Measurements from ENCODE around the gene COL4A5.
A peak's percentile ranks its signal among the peaks of the same experiment; 100 is the strongest.

Gene COL4A5

DNA sequence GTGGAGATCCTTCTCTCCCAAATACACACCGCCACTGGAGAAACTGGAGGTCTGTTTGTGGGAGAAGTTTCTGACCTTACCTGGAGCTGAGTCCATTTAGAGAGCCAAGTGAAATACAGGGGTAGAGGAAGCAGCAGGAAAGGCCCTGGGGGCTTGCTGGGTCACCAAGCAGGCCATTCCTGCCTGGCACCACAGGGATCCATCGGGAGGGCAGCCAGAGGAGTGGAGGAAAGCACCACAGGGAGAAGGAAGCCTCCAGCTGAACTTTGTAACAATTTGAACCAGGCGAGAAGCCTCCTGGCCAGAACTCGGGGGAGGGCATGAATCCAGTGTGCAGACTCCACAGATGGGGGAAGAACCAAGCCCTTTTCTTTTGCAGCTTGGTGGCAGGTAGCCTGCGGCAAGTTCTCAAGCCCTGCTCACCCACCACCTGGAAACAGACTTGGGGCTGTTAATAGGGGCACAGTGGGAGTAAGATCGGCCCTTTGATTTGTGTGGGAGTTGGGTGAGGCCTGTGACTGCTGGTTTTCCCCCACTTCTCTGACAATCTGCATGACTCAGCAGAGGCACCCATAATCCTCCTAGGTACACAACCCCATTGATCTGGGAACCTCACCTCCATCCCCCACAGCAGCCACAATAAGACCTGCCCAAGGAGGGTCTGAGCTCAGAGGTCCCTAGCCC lies 202.1 kb downstream of the COL4A5 start:
- DNase-seq (ENCODE audit: low read depth, low spot score) = no peak

DNA sequence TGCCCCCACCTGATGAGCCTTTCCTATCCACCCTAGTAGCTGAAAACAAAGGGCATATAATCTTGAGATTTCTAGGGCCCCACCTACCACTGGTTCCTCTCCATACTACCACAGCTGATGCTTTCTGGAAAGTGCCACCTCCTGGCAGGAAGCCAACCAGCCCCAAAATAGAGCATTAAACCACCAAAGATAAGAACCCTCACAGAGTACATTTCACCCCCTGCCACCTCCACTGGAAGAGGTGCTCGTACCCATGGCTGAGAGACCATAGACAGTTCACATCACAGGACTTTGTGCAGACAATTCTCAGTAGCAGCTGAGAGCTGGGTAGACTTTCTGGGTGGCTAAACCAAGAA lies 202.6 kb downstream of the COL4A5 start:
- no peak for DNase-seq (ENCODE audit: low read depth, low spot score)

DNA sequence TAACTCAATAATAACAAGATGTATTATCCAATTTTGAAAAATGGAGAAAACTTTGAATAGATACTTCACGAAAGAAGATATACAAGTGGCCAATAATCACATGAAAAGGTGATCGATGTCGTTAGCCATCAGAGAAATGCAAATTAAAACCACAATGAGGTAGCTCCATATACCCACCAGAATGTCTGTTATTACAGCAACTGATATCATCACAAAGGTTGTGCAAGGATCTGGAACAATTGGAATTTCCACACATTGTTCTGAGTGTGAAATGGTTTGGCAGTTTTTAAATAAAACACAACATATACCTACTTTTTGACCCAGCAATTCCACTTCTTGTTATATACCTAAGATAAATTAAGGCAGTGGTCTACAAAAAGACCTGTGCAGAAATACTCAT lies 225.1 kb downstream of the COL4A5 start:
- DNase-seq (ENCODE audit: low read depth, low spot score) = no peak

DNA sequence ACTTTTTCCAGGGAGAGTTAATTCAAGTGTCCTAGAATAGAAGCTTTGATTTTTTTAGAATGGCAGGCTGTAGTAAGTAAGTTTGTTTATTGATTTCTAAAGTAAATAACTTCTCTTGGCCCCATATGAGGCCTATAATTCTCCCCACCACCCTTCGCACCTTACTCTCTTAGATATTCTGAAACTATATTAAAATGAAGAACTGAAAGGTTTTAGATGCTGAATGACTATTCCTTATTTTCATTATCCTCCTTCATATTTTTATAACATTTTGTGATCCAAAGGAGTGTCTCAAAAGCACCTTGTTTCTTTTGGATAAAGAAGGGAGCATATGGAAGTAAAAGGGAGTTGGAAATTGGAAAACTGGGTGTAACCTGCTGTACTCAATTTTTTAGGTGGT lies 226.5 kb downstream of the COL4A5 start:
- no peak for DNase-seq (ENCODE audit: low read depth, low spot score)

DNA sequence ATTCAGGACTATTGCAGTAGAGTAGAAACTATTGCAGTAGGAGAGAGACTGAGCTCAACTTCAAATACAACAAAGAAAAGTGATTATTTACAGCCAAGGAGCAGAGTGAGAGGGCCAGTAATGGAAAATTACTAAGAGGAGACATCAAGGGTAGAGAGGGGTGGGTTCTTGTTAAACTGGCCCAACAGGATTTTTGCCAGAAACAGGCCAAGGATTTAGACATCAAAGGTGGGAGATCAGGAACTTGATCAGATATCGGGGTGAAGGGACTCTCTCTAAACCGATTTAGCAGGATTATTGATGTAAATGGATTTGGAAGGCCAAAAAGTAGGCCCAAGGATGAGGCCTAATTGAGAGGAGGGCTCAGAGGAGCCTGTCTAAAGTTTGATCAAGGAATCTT lies 231.9 kb downstream of the COL4A5 start:
- no peak for DNase-seq (ENCODE audit: low read depth, low spot score)

DNA sequence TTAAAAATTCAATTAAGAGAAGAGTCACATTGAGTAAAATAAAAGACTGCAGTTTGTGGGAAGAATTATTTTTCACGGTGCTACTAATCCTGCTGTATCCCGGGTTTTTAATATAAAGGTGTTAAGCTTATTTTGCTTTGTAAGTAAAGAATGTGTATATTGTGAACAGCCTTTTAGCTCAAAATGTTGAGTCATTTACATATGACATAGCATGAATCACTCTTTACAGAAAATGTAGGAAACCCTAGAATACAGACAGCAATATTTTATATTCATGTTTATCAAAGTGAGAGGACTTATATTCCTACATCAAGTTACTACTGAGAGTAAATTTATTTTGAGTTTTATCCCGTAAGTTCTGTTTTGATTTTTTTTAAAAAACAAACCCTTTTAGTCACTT lies 257.1 kb downstream of the COL4A5 start:
- no peak for DNase-seq (ENCODE audit: low read depth, low spot score)

DNA sequence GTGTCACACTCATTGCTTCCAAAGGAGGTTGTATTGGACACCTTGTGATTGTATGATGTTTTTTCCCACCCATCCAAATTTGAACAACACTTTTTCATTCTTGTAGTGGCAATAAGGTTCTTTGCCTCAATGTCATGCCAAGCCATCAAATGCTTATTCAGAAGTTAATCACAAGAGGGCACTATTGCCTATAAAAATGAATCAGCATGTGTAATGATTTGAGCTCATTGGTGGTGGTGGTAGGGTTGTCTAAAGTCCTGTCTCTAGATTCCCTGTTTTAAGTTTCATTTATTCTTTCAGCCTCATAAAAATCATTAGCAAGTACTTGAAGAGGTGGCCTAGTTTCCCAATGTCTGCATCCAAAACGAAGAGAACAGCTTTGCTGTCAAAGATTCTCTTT lies 259.7 kb downstream of the COL4A5 start:
- no peak for DNase-seq (ENCODE audit: low read depth, low spot score)

DNA sequence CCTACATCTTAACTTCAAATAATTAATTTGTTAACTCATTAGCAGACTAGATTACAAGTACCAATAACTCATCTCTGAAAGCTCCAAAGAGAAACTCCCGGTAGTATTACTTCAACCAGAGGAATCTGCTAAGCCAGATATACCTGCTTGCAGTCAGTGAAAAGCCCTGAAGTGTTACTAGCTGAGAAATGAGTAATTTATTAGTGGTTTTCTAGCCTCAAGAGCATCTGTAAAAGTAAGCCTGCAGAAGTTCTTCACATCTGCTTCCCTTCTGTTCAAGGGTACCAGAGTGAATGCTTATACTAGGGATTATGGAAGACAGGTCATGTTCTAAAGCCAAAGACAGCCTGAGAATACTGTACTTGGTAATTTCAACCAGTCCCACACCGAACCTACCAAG lies 262.0 kb downstream of the COL4A5 start:
- no peak for DNase-seq (ENCODE audit: low read depth, low spot score)

DNA sequence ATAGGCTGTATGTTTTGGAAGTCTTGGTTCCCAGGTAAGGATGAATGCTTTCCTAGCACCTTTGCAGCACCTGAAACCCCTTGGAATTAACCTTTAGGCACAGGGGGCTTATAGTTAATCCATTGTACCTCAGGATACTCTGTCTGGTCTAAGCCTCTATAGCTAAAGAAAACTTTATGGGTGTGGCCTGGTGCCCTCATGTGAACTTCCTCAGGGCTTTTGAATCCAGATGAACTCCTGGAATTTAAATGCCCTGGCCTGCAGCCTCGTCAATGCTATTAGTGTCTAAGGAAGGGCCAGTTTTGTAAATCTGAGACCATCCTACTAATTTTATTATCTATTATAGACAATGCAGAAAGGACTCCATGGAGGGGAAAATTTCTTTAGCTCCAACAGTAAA lies 262.9 kb downstream of the COL4A5 start:
- no peak for DNase-seq (ENCODE audit: low read depth, low spot score)

DNA sequence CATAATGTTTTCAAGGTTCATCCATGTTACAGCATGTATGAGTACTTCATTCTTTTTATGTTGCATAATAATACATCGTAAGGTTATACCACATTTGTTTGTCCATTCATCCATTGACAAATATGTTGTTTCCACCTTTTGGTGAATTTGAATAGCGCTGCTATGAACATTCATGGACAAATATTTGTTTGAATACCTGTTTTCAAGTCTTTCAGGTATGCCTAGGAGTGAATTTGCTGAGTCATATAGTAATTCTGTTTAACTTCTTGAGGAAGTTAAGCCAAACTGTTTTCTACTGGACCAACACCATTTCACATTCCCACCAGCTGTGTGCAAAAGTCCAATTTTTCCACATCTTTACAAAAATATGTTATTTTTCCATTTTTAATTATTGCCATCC lies 265.2 kb downstream of the COL4A5 start:
- no peak for DNase-seq (ENCODE audit: low read depth, low spot score)

DNA sequence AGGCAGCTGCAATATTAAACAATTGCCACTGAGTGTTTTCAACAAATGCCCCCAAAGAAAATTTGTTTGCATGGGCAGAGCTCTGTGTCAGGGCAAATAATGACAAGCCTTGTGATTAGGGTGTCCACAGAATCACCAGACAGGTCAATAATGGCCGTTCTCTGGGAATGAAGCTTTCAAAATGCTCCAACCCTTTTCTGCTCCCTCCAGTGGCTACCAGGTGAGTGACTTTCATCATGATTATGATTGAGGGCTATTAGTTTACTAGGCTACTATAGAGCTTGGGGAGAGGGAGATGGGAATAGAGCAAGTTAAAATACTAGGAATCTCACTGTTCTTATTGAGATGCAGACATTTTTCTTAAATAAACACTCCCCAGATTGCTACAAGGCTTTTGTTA lies 273.2 kb downstream of the COL4A5 start:
- no peak for DNase-seq (ENCODE audit: low read depth, low spot score)

DNA sequence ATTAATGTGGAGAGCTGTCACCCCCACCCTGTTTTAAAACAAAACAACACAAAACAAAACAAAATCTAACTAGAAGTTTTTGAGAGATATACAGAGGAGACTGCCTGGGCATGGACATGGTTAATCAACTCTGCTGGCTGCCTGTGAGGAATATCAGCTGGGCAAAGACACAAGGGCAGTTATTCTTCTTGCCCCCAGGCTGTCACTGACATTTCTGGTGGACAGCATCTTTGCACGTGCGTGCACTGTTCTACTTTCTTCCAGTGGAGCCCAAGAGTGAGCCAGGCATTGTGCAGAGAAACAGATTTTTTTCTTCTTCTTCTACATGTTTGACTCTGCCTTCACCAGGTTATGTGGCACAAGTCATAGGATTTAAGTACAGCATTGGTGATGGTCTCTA lies 282.9 kb downstream of the COL4A5 start:
- DNase-seq (ENCODE audit: low read depth, low spot score) = no peak

DNA sequence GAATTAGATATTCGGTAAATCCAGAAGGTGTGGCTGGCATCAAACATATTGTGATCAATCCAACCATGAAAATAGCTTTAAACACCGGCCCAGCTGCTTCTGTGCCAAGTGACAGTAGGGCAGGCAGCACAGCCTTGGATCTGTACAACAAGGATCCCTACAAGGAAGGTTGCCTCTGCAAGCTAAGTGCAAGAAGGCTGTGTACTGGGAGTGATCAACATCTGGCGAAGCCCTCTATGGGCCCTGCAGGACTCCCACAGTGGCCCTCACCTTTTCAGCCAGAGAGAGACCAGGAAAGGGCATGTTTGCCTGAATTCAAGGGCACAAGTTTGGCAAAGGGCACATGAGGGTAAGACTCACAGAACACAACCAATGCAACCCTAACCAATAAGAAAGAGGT lies 287.1 kb downstream of the COL4A5 start:
- DNase-seq (ENCODE audit: low read depth, low spot score) = no peak

DNA sequence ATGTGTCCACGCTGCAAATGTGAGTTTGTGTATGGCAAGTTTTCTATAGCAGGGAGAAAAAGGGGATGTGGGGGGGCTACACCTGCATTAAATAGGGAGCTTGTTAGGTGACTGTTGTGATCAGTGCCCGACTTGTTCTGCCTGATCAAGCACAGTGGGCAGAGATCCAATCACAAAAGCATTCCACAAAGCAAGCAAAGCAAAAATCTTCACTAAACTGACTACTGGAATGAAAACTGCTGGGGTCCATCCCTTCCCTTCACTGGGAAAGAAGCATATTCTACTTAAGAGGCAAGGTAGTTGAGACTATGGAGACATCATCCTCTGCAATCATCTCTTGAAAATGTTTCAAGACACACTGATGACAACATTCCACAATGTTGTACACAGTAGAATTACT lies 291.5 kb downstream of the COL4A5 start:
- no peak for DNase-seq (ENCODE audit: low read depth, low spot score)

DNA sequence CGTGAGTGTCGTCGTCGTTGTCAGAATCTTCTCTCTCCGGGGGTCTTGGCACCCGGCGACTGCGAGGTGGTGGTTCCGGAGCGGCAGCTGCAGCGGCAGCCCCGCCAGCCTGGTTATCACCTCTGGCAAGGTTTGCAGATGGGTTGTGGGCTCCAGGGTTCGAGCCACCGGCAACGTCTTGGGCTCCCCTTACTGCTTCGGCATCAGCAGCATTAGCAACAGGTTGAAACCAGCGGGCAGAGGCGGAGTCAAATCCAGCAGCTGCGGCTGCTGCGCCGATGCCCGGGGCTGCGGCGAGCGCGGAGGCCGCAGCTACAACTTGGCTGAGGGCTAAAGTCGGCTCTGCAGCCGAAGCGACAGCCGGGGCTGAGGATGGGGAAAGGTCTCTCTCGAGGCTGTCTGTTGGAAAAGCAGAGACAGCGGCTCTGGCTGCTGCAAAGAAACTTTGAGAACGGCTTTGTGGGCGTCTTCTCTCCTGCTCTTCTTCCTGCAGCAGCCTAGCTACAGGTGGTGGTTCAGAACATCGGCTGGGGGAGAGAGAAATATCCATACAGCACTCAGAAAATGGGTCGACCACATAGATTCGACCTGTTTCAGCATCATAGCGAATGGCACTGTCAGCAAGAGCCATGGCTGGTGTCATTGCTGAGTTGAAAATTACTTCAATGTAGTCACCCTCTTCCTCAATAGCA lies 293.1 kb downstream of the COL4A5 start:
- no peak for DNase-seq (ENCODE audit: low read depth, low spot score)

DNA sequence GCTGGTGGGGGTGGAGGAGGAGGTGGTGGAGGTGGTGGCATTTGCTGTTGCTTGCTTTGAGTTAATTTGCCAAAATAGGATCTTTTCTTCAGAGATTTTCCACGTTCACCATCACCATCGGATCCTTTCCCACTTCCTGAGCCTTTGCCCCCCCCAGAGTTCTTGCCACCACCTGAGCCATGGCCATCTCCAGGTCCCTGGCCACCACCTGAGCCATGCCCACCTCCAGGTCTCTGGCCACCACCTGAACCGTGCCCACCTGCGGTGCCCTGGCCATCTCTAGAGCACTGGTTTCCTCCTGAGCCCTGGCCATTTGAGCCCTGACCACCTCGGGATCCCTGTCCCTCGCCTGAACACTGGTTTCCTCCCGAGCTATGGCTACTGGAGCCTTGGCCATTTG lies 294.8 kb downstream of the COL4A5 start:
- DNase-seq (ENCODE audit: low read depth, low spot score) = no peak

DNA sequence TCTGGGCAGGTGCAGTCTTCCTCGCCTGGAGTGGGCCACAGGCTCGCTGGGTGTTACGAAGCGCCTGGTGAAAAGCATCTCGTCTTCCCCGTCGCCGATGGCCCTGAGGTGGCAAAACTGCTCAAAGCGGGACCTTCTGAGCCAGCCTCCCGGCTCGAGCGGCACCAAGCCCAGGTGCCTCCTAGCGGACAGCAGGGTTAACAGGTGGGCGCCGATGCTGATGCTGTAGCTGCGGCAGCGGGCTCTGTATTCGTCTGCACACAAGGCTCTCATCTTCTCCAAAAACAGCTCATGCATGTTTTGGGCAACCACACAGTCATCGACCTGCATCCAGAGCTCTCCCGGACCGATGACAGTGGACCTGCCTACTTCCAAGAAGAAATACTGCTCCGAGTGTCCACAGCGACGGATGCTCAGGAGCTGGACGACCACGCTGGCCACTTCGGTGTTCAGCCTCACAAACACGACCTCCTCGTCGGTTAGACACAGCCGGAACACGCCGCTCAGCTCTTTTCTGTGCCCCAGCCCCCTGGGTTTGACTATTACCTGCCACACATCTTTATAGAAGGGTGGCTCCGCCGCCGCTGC lies 295.5 kb downstream of the COL4A5 start:
- no peak for DNase-seq (ENCODE audit: low read depth, low spot score)

DNA sequence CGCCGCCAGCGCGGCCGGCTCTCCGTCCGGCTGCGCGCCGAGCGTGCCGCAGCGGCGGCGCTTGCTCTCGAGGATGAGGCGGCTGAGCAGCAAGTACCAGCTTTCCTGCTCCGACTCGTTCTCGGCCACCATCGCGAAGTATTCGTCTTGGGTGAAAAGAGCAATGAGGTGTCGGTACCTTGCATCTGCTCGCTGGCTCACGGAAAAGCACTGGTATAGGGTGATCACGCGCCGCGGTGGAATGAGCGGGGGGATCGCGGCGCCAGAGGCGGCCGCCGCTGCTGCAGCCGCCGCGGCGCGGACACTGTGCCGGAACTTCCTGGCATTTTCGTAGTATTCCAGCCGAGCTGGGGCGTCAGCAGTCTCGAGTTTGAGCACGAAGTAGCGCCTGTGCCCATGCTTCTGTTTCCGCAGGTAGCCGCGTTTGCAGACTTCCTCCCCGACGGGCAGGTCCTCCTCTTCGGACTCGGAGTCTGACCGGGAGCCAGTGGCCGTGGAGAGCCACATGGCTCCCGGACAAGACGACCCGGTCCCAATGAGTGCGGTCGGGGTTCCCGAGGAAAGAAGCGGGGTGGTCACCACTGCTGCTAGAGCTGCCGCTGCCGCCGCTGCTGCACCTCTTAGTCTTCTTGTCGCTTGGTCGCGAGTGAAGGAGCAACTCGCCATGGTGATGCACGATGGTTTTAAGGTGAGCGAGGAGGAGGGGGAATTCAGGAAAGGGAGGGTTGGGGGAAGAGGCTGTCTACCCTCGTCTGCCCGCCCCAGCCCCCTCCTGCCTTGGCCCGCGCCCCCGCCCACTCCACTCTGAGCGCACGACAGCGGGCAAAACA lies 296.3 kb downstream of the COL4A5 start:
- DNase-seq (ENCODE audit: low read depth, low spot score) = peak; percentile 5

DNA sequence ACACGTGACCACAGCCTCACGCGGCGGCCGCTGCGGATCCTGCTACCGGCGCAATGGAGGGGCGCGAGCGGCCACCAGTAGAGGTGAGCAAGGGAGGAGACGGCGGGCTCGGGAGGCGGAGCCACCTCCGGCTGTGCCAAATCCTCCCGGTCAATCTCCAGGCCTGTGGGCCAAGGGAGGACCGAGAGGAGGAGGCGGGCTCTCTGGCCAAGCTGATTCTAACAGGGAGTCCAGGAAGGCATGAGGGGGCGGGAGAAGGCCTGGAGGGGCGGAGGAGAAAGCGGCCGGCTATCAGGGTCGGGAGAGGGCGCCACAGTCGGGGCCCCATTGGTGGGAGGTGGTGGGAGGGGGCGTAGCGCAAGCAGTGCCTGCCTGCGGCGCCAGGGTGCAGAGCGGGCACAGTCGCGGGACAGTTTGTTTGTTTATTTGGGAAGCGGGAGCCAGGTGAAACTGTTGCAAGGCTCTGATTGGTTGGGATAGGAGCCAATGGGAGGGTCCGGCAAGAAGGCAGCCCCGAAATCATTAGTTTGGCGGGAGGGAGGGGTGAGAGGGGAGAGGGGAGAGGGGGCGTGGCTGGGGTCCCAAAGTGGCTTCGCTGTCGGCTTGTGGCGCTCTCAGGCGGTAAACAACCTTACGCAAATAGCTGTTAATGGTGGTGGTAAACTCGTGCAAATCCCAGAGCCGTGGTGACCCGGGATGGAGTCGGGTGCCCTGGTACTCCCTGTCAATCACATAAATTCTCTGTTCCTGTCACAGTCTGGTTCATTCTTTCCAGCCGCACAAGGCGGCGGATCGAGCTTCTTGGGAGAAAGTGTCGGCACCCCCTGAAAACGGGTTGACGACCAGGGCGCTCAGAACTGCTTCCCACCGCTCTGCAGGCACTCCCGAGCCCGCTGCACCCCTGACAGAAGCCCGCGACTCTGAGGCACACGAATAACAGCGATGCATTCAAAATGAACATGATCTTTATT lies 297.2 kb downstream of the COL4A5 start, which contains the start of gene IRS4:
Gene IRS4 (minus strand): TSS at position 55 of the 971 bp plus-strand sequence.
- no peak for DNase-seq (ENCODE audit: low read depth, low spot score)

DNA sequence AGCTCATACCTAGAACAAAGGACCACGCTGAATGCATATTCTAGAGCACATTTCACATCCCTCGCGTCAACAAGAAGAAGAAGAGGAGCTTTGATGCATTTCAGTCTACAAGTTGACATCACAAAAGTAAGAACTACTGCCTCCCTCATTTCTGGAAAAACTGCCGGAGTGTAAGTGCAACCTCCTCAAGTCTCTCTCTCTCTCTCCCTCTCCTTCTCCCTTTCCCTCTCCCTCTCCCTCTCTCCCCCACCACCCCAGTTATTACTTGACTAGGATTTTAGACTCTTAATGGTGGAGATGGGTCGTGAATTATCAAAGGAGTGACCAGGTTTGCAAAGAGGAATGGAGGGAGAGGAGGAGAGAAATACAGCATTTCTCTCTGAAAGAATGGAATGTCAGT lies 298.1 kb downstream of the COL4A5 start:
- no peak for DNase-seq (ENCODE audit: low read depth, low spot score)

DNA sequence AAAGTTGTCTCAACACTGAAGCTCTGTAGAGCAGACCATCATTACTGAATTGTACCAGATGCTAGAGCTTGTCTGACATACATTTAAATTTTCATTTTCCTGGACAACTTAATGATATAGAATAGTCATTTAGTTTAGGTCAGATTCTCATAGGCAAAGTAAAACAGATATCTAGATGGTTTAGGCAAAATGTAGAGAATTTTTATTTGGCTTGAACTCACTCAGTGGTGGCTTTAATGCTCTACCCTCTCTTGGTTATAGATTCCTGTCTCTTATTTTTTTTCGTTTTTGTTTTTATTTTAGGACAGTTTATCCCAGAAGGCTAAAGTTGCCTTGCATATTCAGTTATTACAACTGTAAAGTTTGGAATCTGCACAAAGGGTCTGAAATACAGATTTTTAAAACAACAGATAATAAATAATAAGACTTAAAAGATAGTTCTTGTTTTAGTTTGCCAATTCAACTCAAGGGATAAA lies 300.7 kb downstream of the COL4A5 start:
- no peak for DNase-seq (ENCODE audit: low read depth, low spot score)
